ENCODE measurements around the gene BCR. TPM values are rescaled to one million over a fixed set of nuclear protein-coding genes. Genes with fewer than 3 reads are reported as not detected.

The BCR gene
- total and polyA plus RNA-seq, 2 donors (not counting 1 experiment from before 2014, with no cell fraction given): 15.7 to 66.6 TPM

- Histone ChIP-seq H3K9me3 (ENCODE audit: control insufficient read depth, insufficient read depth, low read depth, low read length) (no peaks in the 10 kb centered on the region), H3K9ac (ENCODE audit: insufficient read depth, low read length) (no peak overlapping the region), H4K20me1 (ENCODE audit: control insufficient read depth, extremely low read depth, insufficient read depth, low read length) (no peaks in the 10 kb centered on the region), H3K27me3 (ENCODE audit: control insufficient read depth, insufficient read depth, low read length) (no peaks in the 10 kb centered on the region), H3K27ac (ENCODE audit: insufficient read depth, low read length) (no peak overlapping the region), H3K36me3 (ENCODE audit: control insufficient read depth, insufficient read depth, low read length) (no peaks in the 10 kb centered on the region), H3K4me1 (ENCODE audit: control insufficient read depth, extremely low read depth, insufficient read depth, low read length) (peaks cover 7% of the 10 kb centered on the region), H2AFZ (ENCODE audit: low read length) (no peak overlapping the region), H3K79me2 (ENCODE audit: control insufficient read depth, insufficient read depth, low read length) (no peaks in the 10 kb centered on the region), H3K4me2 (ENCODE audit: extremely low read depth, insufficient read depth, low read length) (no peak overlapping the region), H3K4me3 (replicated peaks in 1 of 4; ENCODE audit: control extremely low read depth in 1 of 4, insufficient read depth in 1 of 4, low read depth in 3 of 4, low read length in 4 of 4) (no peak overlapping the region)
- DNase-seq (ENCODE audit: low read depth in 2 of 2): no peak
- no peak for TF ChIP-seq CTCF (conservative IDR thresholded peaks at IDR 0.05 in 1 of 2, IDR thresholded peaks at IDR 0.05 in 1 of 2; ENCODE audit: low read depth in 1 of 2, low read length in 2 of 2)
- TF ChIP-seq EZH2 (IDR thresholded peaks at IDR 0.05; ENCODE audit: low read length, missing control alignments): no peak
Observed at GRCh38 chr22:23300476-23300875, 120.2 kb downstream of the BCR start.

- H3K4me1 ChIP-seq (ENCODE audit: control insufficient read depth, extremely low read depth, insufficient read depth, low read length): peaks cover 17% of the 10 kb centered on the region
- no peaks in the 10 kb centered on the region for H3K79me2 ChIP-seq (ENCODE audit: control insufficient read depth, insufficient read depth, low read length)
- H3K27ac ChIP-seq (ENCODE audit: insufficient read depth, low read length): no peak overlapping the region
- H4K20me1 ChIP-seq (ENCODE audit: control insufficient read depth, extremely low read depth, insufficient read depth, low read length): no peaks in the 10 kb centered on the region
- no peak overlapping the region for H3K4me2 ChIP-seq (ENCODE audit: extremely low read depth, insufficient read depth, low read length)
- no peak overlapping the region for H2AFZ ChIP-seq (ENCODE audit: low read length)
- no peaks in the 10 kb centered on the region for H3K9me3 ChIP-seq (ENCODE audit: control insufficient read depth, insufficient read depth, low read depth, low read length)
- no peak for DNase-seq (ENCODE audit: low read depth in 2 of 2)
- TF ChIP-seq EZH2 (IDR thresholded peaks at IDR 0.05; ENCODE audit: low read length, missing control alignments) (no peak), CTCF (conservative IDR thresholded peaks at IDR 0.05 in 1 of 2, IDR thresholded peaks at IDR 0.05 in 1 of 2; ENCODE audit: low read depth in 1 of 2, low read length in 2 of 2) (no peak)
- no peak overlapping the region for H3K9ac ChIP-seq (ENCODE audit: insufficient read depth, low read length)
- no peaks in the 10 kb centered on the region for H3K36me3 ChIP-seq (ENCODE audit: control insufficient read depth, insufficient read depth, low read length)
- H3K4me3 ChIP-seq (replicated peaks in 1 of 4; ENCODE audit: control extremely low read depth in 1 of 4, insufficient read depth in 1 of 4, low read depth in 3 of 4, low read length in 4 of 4): no peak overlapping the region
- no peaks in the 10 kb centered on the region for H3K27me3 ChIP-seq (ENCODE audit: control insufficient read depth, insufficient read depth, low read length)
Observed at GRCh38 chr22:23301591-23301990, 121.3 kb downstream of the BCR start.

GRCh38 chr22:23302171-23303002, 122.1 kb downstream of the BCR start:
- Histone ChIP-seq H3K4me3 (replicated peaks in 1 of 4; ENCODE audit: control extremely low read depth in 1 of 4, insufficient read depth in 1 of 4, low read depth in 3 of 4, low read length in 4 of 4) (no peak overlapping the region), H3K27me3 (ENCODE audit: control insufficient read depth, insufficient read depth, low read length) (no peaks in the 10 kb centered on the region), H3K4me1 (ENCODE audit: control insufficient read depth, extremely low read depth, insufficient read depth, low read length) (peaks cover 19% of the 10 kb centered on the region), H3K9me3 (ENCODE audit: control insufficient read depth, insufficient read depth, low read depth, low read length) (no peaks in the 10 kb centered on the region), H4K20me1 (ENCODE audit: control insufficient read depth, extremely low read depth, insufficient read depth, low read length) (no peaks in the 10 kb centered on the region), H3K36me3 (ENCODE audit: control insufficient read depth, insufficient read depth, low read length) (no peaks in the 10 kb centered on the region), H3K4me2 (ENCODE audit: extremely low read depth, insufficient read depth, low read length) (no peak overlapping the region), H3K79me2 (ENCODE audit: control insufficient read depth, insufficient read depth, low read length) (no peaks in the 10 kb centered on the region), H3K9ac (ENCODE audit: insufficient read depth, low read length) (no peak overlapping the region), H2AFZ (ENCODE audit: low read length) (no peak overlapping the region), H3K27ac (ENCODE audit: insufficient read depth, low read length) (no peak overlapping the region)
- no peak for TF ChIP-seq EZH2 (IDR thresholded peaks at IDR 0.05; ENCODE audit: low read length, missing control alignments)
- no peak for TF ChIP-seq CTCF (conservative IDR thresholded peaks at IDR 0.05 in 1 of 2, IDR thresholded peaks at IDR 0.05 in 1 of 2; ENCODE audit: low read depth in 1 of 2, low read length in 2 of 2)
- peak in 1 of 2 donors; percentile 30 for DNase-seq (ENCODE audit: low read depth in 2 of 2)
